CD8-positive, alpha-beta memory T cell (primary cell): Measurements from ENCODE around the gene HECTD4. TPM values are rescaled to one million over a fixed set of nuclear protein-coding genes. Genes with fewer than 3 reads are reported as not detected.
"Not testable (repeated sequence)": the region's sequence is repeated elsewhere in the genome, so short reads cannot be mapped to it uniquely, and the experiment has no call there.

Experiments used
- CTCF ChIA-PET: fragments of 350-600 bp; sonication (Branson Sonifier 250); formaldehyde crosslinking; loops from one replicate; lab custom pipeline; 2021; ENCODE audit warnings: antibody characterized with exemption; lab: Charles Lee
- POLR2A ChIA-PET: fragments of 350-600 bp; sonication (Branson Sonifier 250); formaldehyde crosslinking; loops from one replicate; lab custom pipeline; 2021; ENCODE audit warnings: antibody characterized with exemption; lab: Charles Lee
- DNase-seq, 5 donors: peaks; one replicate each; pipeline versions ENCODE4 v3.0.0 to v3.0.0-alpha.2; 2020 to 2022; ENCODE audit warnings: mixed read lengths in 1 of 5
- H3K27ac ChIP-seq: one replicate; pipeline ENCODE4 v1.7.0; 2013; ENCODE audit warnings: low read depth, mild to moderate bottlenecking, low read length, moderate library complexity
- H3K27me3 ChIP-seq: 2 replicates; pipeline ENCODE4 v1.7.0; 2013; ENCODE audit warnings: low read length, mild to moderate bottlenecking; ENCODE audit not compliant: insufficient read depth, poor library complexity, severe bottlenecking
- H3K36me3 ChIP-seq: 2 replicates; pipeline ENCODE4 v1.7.0; 2013; ENCODE audit warnings: mild to moderate bottlenecking, low read length, moderate library complexity; ENCODE audit not compliant: insufficient read depth
- H3K4me1 ChIP-seq: 2 replicates; pipeline ENCODE4 v1.7.0; 2013; ENCODE audit warnings: mild to moderate bottlenecking, low read length, moderate library complexity; ENCODE audit not compliant: insufficient read depth
- H3K4me3 ChIP-seq: 2 replicates; pipeline ENCODE4 v1.7.0; 2013; ENCODE audit warnings: mild to moderate bottlenecking, low read length
- H3K9me3 ChIP-seq: 2 replicates; pipeline ENCODE4 v1.7.0; 2013; ENCODE audit warnings: mild to moderate bottlenecking, low read length
- H3K27ac Mint-ChIP-seq, 8 donors: one replicate each; pipeline ENCODE4 v1.8.0; 2020 to 2021; ENCODE audit warnings: mixed read lengths in 8 of 8, mild to moderate bottlenecking in 6 of 8, inconsistent platforms in 3 of 8, moderate library complexity in 3 of 8
- H3K27me3 Mint-ChIP-seq, 2 donors: one replicate each; pipeline ENCODE4 v1.8.0; 2020 to 2021; ENCODE audit warnings: mixed read lengths in 2 of 2, mild to moderate bottlenecking in 1 of 2, moderate library complexity in 1 of 2
- H3K36me3 Mint-ChIP-seq, 3 donors: one replicate each; pipeline ENCODE4 v1.8.0; 2020 to 2021; ENCODE audit warnings: mixed read lengths in 3 of 3, inconsistent platforms in 1 of 3, mild to moderate bottlenecking in 1 of 3
- H3K4me1 Mint-ChIP-seq, 3 donors: one replicate each; pipeline ENCODE4 v1.8.0; 2020 to 2021; ENCODE audit warnings: mixed read lengths in 3 of 3, inconsistent platforms in 1 of 3, mild to moderate bottlenecking in 1 of 3
- H3K4me3 Mint-ChIP-seq, 7 donors: one replicate each; pipeline ENCODE4 v1.8.0; 2020 to 2021; ENCODE audit warnings: mixed read lengths in 7 of 7, mild to moderate bottlenecking in 6 of 7, moderate library complexity in 4 of 7, inconsistent platforms in 2 of 7
- H3K9me3 Mint-ChIP-seq, 5 donors: one replicate each; pipeline ENCODE4 v1.8.0; 2020 to 2022; ENCODE audit warnings: mixed read lengths in 5 of 5, mild to moderate bottlenecking in 3 of 5, moderate library complexity in 2 of 5, inconsistent platforms in 1 of 5
- polyA plus RNA-seq: library from polyadenylated mRNA; unstranded; fragments of 300-500 nt; fragmentation: Illumina TruSeq; gene quantifications from one replicate; pipeline ENCODE4 v1.2.3, GENCODE V29; 2021
- total RNA-seq, 2 experiments: library from RNA; stranded (reverse); gene quantifications; one replicate each; pipeline ENCODE4 v1.2.3, GENCODE V29; 2021

Gene HECTD4
- total and polyA plus RNA-seq, 3 experiments from 2014 or later = 3.1 to 32.8 (median 29.7) TPM

DNA sequence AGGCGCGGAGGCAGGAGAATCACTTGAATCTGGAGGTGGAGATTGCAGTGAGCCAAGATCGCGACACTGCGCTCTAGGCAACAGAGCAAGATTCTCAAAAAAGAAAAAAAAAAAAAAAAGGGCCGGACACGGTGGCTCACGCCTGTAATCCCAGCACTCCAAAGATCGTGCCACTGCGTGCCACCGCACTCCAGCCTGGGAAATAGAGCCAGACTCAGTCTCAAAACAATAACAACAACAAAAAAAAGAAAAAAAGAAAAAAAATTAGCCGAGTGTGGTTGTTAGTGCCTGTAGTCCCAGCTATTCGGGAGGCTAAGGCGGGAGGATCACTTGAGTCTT is 27.6 kb upstream of the HECTD4 start:
- no peaks in the 10 kb centered on the region for H3K9me3 Mint-ChIP-seq
- peak overlapping the region in 4 of 7 donors; percentile 99 to 100 (median 100) for H3K4me3 Mint-ChIP-seq
- H3K27ac Mint-ChIP-seq = peak overlapping the region in 4 of 8 donors; percentile 94 to 100 (median 99)
- peaks cover 31 to 45% (median 45%) of the 10 kb centered on the region in 3 donors for H3K4me1 Mint-ChIP-seq
- CTCF ChIA-PET = no interaction called here
- no peaks in the 10 kb centered on the region for H3K27me3 ChIP-seq
- peaks cover 7 to 46% (median 12%) of the 10 kb centered on the region in 3 donors for H3K36me3 Mint-ChIP-seq
- H3K4me3 ChIP-seq = no peak overlapping the region
- H3K27me3 Mint-ChIP-seq = no peaks in the 10 kb centered on the region
- no peaks in the 10 kb centered on the region for H3K9me3 ChIP-seq
- peaks cover 32% of the 10 kb centered on the region for H3K36me3 ChIP-seq
- no peak overlapping the region for H3K27ac ChIP-seq
- peaks cover 27% of the 10 kb centered on the region for H3K4me1 ChIP-seq
- POLR2A ChIA-PET = no interaction called here
- no peak for DNase-seq

- peak within 1 kb of the TSS; percentile 94 to 100 (median 99) for H3K27ac Mint-ChIP-seq
- H3K9me3 ChIP-seq = no peaks in the 10 kb centered on the region
- peak within 1 kb of the TSS; percentile 92 for H3K27ac ChIP-seq
- no peaks in the 10 kb centered on the region for H3K27me3 ChIP-seq
- H3K36me3 Mint-ChIP-seq = peaks cover 7 to 52% (median 14%) of the 10 kb centered on the region in 3 donors
- peak within 1 kb of the TSS; percentile 99 to 100 (median 100) for H3K4me3 Mint-ChIP-seq
- peaks cover 27% of the 10 kb centered on the region for H3K4me1 ChIP-seq
- ChIA-PET CTCF (no interaction called here), POLR2A (no interaction called here)
- H3K36me3 ChIP-seq = peaks cover 38% of the 10 kb centered on the region
- no peaks in the 10 kb centered on the region for H3K27me3 Mint-ChIP-seq
- H3K4me3 ChIP-seq = peak within 1 kb of the TSS; percentile 93
- DNase-seq = peak; percentile 55 to 86 (median 81)
- H3K4me1 Mint-ChIP-seq = peaks cover 31 to 45% (median 45%) of the 10 kb centered on the region in 3 donors
- no peaks in the 10 kb centered on the region for H3K9me3 Mint-ChIP-seq
Observed at GRCh38 chr12:112409064-112409905, 27.1 kb upstream of the HECTD4 start, which contains the start of gene RPL6. RPL6 (minus strand) TSS chr12:112409605; CDS start chr12:112408656, 949 bp downstream.

GRCh38 chr12:112408621-112409020 is 26.4 kb upstream of the HECTD4 start:
- H3K27ac ChIP-seq = peak overlapping the region; percentile 92
- peaks cover 7 to 56% (median 14%) of the 10 kb centered on the region in 3 donors for H3K36me3 Mint-ChIP-seq
- H3K4me3 ChIP-seq = peak overlapping the region; percentile 93
- H3K4me1 Mint-ChIP-seq = peaks cover 31 to 45% (median 45%) of the 10 kb centered on the region in 3 donors
- H3K9me3 Mint-ChIP-seq = no peaks in the 10 kb centered on the region
- no peaks in the 10 kb centered on the region for H3K9me3 ChIP-seq
- peak in 3 of 5 donors; percentile 5 to 49 (median 14) for DNase-seq
- peak overlapping the region; percentile 94 to 100 (median 99) for H3K27ac Mint-ChIP-seq
- H3K36me3 ChIP-seq = peaks cover 39% of the 10 kb centered on the region
- POLR2A ChIA-PET = no interaction called here
- H3K27me3 Mint-ChIP-seq = no peaks in the 10 kb centered on the region
- H3K4me1 ChIP-seq = peaks cover 27% of the 10 kb centered on the region
- no peaks in the 10 kb centered on the region for H3K27me3 ChIP-seq
- peak overlapping the region; percentile 99 to 100 (median 100) for H3K4me3 Mint-ChIP-seq
- CTCF ChIA-PET = no interaction called here

DNA sequence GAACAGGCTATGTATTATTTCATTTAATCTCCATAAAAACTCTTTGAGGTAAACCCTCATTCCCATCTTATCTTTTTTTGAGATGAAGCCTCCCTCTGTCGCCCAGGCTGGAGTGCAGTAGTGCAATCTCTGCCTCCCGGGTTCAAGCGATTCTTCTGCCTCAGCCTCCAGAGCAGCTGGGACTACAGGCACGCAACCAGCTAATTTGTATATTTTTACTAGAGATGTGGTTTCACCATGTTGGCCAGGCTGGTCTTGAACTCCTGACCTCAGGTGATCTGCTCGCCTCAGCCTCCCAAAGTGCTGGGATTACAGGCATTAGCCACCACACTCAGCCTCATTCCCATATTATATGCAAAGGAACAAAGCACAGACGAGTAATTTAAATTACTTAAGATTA is 25.5 kb upstream of the HECTD4 start:
- Histone ChIP-seq H3K36me3 (peaks cover 39% of the 10 kb centered on the region), H3K4me1 (peaks cover 27% of the 10 kb centered on the region), H3K4me3 (peak overlapping the region; percentile 93), H3K27ac (peak overlapping the region; percentile 92)
- peaks cover 7 to 59% (median 14%) of the 10 kb centered on the region in 3 donors for H3K36me3 Mint-ChIP-seq
- POLR2A ChIA-PET, CTCF ChIA-PET, H3K9me3 ChIP-seq, H3K9me3 Mint-ChIP-seq, H3K27me3 ChIP-seq, H3K27me3 Mint-ChIP-seq, DNase-seq: not testable (repeated sequence)
- peaks cover 31 to 45% (median 45%) of the 10 kb centered on the region in 3 donors for H3K4me1 Mint-ChIP-seq
- peak overlapping the region; percentile 99 to 100 (median 100) for H3K4me3 Mint-ChIP-seq
- H3K27ac Mint-ChIP-seq = peak overlapping the region; percentile 94 to 100 (median 99)

GRCh38 chr12:112406519-112407488 is 24.6 kb upstream of the HECTD4 start:
- Mint-ChIP-seq H3K4me1 (peaks cover 31 to 45% (median 45%) of the 10 kb centered on the region in 3 donors), H3K4me3 (peak overlapping the region; percentile 34 to 100 (median 99)), H3K27ac (peak overlapping the region in 7 of 8 donors; percentile 72 to 100 (median 99)), H3K27me3 (no peaks in the 10 kb centered on the region), H3K9me3 (no peaks in the 10 kb centered on the region), H3K36me3 (peaks cover 7 to 59% (median 14%) of the 10 kb centered on the region in 3 donors)
- H3K4me3 ChIP-seq = no peak overlapping the region
- no peak overlapping the region for H3K27ac ChIP-seq
- ChIA-PET POLR2A (no interaction called here), CTCF (interaction anchor here (1.2 to 1.5 kb wide), 2 partner anchors 19 to 209 kb away, joined by 5 read pairs; no protein-coding TSS in a partner anchor)
- no peak for DNase-seq
- H3K36me3 ChIP-seq = peaks cover 39% of the 10 kb centered on the region
- H3K9me3 ChIP-seq = no peaks in the 10 kb centered on the region
- peaks cover 27% of the 10 kb centered on the region for H3K4me1 ChIP-seq
- no peaks in the 10 kb centered on the region for H3K27me3 ChIP-seq

- Histone ChIP-seq H3K4me3 (no peak overlapping the region), H3K27ac (no peak overlapping the region), H3K36me3 (peaks cover 27% of the 10 kb centered on the region), H3K27me3 (no peaks in the 10 kb centered on the region), H3K9me3 (no peaks in the 10 kb centered on the region), H3K4me1 (peaks cover 5% of the 10 kb centered on the region)
- peaks cover 3 to 14% (median 12%) of the 10 kb centered on the region in 3 donors for H3K4me1 Mint-ChIP-seq
- CTCF ChIA-PET = no interaction called here
- DNase-seq = no peak
- no peaks in the 10 kb centered on the region for H3K9me3 Mint-ChIP-seq
- H3K27ac Mint-ChIP-seq = no peak overlapping the region
- POLR2A ChIA-PET = interaction anchor here (0.7 kb wide), 1 partner anchor 314 kb away, joined by 3 read pairs; no protein-coding TSS in a partner anchor
- peaks cover 0 to 34% (median 5%) of the 10 kb centered on the region in 3 donors for H3K36me3 Mint-ChIP-seq
- no peak overlapping the region for H3K4me3 Mint-ChIP-seq
- H3K27me3 Mint-ChIP-seq = peaks cover 0 to 1% of the 10 kb centered on the region in 2 donors
Observed at GRCh38 chr12:112401903-112402498, 19.8 kb upstream of the HECTD4 start.

DNA sequence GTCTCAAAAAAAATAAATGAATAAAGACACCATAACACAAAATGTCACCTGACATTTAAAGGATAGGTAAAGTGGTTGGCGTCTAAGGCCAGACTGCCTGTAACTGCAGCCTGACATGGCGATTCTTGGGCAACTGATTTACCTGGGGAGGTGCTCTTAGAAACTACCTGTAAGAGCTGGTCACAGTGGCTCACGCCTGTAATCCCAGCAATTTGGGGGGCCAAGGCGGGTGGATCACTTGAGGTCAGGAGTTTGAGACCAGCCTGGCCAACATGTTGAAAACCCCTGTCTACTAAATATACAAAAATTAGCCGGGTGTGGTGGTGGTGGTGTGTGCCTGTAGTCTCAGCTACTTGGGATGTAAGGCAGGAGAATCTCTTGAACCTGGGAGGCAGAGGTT is 18.8 kb upstream of the HECTD4 start:
- no peak for DNase-seq
- ChIA-PET POLR2A (interaction anchor here (0.7 kb wide), 2 partner anchors 431 to 453 kb away, joined by 5 to 11 read pairs; no protein-coding TSS in a partner anchor), CTCF (interaction anchor here (1.1 kb wide), 1 partner anchor 17 kb away, joined by 3 read pairs; the partner anchor contains the start of gene PTPN11)
- no peaks in the 10 kb centered on the region for H3K4me1 ChIP-seq
- no peak overlapping the region for H3K4me3 ChIP-seq
- no peaks in the 10 kb centered on the region for H3K9me3 Mint-ChIP-seq
- no peaks in the 10 kb centered on the region for H3K9me3 ChIP-seq
- peaks cover 0 to 7% (median 3%) of the 10 kb centered on the region in 3 donors for H3K4me1 Mint-ChIP-seq
- H3K36me3 ChIP-seq = peaks cover 18% of the 10 kb centered on the region
- no peak overlapping the region for H3K4me3 Mint-ChIP-seq
- peaks cover 0 to 25% (median 4%) of the 10 kb centered on the region in 3 donors for H3K36me3 Mint-ChIP-seq
- no peaks in the 10 kb centered on the region for H3K27me3 ChIP-seq
- peaks cover 0 to 4% of the 10 kb centered on the region in 2 donors for H3K27me3 Mint-ChIP-seq
- no peak overlapping the region for H3K27ac Mint-ChIP-seq
- no peak overlapping the region for H3K27ac ChIP-seq
